Activated CD4-positive, alpha-beta T cell treated with anti-CD3 and anti-CD28 coated beads for 36 hours (primary cell): Measurements from ENCODE around the gene TRABD2A. TPM values are rescaled to one million over a fixed set of nuclear protein-coding genes. Genes with fewer than 3 reads are reported as not detected.

ENCODE experiments used
- ATAC-seq: fragments of 200-7000 bp; cut with Tn5 transposase; one replicate; pipeline ENCODE4 v1.10.0; 2021; ENCODE audit warnings: mild to moderate bottlenecking, moderate library complexity
- CTCF ChIA-PET: fragments of 350-600 bp; sonication (Branson Sonifier 250); formaldehyde crosslinking; loops from one replicate; lab custom pipeline; 2021; ENCODE audit warnings: antibody characterized with exemption; lab: Charles Lee
- POLR2A ChIA-PET: fragments of 350-600 bp; sonication (Branson Sonifier 250); formaldehyde crosslinking; loops from one replicate; lab custom pipeline; 2021; ENCODE audit warnings: antibody characterized with exemption, inconsistent platforms; lab: Charles Lee
- DNase-seq: peaks from one replicate; pipeline ENCODE4 v3.0.0-alpha.2; 2020
- H3K27ac Mint-ChIP-seq: one replicate; pipeline ENCODE4 v1.8.0; 2021; ENCODE audit warnings: mixed read lengths
- H3K27me3 Mint-ChIP-seq: one replicate; pipeline ENCODE4 v1.8.0; 2021; ENCODE audit warnings: mixed read lengths
- H3K36me3 Mint-ChIP-seq: one replicate; pipeline ENCODE4 v1.8.0; 2021; ENCODE audit warnings: low read depth, mixed read lengths
- H3K4me1 Mint-ChIP-seq: one replicate; pipeline ENCODE4 v1.8.0; 2021; ENCODE audit warnings: mixed read lengths
- H3K4me3 Mint-ChIP-seq: one replicate; pipeline ENCODE4 v1.8.0; 2021; ENCODE audit warnings: mild to moderate bottlenecking, moderate library complexity, mixed read lengths
- H3K9me3 Mint-ChIP-seq: one replicate; pipeline ENCODE4 v1.8.0; 2021; ENCODE audit warnings: low read depth, mixed read lengths
- intact Hi-C, 2 experiments: fragments of 100-400 bp; cut with DNase I in 1 of 2; cut with micrococcal nuclease in 1 of 2; formaldehyde crosslinking; loops; one replicate each; pipeline versions ENCODE4 v1.14.2 to v1.15.1; 2022 to 2024; cut with DNase I, micrococcal nuclease
- total RNA-seq, 2 experiments: library from RNA; stranded (reverse); gene quantifications; one replicate each; pipeline ENCODE4 v1.2.3, GENCODE V29; 2021

Gene TRABD2A
- total RNA-seq, 2 experiments from 2014 or later: 37.2 to 42.2 TPM

DNA sequence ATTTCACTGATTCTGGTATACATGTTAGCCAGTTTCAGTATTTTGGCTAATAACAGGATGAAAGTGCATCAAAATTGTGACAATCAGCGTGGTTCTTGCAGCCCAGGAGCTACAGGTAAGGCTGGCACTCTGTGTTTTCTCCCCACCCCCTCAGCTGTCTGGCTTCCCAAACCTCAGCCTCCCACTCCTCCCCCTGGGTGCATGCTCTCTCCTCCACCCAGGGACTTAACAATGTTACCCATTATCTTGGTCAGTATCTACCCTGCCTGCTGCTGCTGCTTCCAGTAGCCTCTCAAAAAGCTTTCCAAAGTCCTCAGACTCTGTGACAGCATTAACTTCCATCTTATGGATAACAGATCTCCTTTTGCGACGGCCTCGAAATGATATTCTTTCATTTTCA lies 41.0 kb downstream of the TRABD2A start:
- H3K36me3 Mint-ChIP-seq: peaks cover 49% of the 10 kb centered on the region
- peak; percentile 11 for ATAC-seq
- intact Hi-C loops: loop anchor here in 1 of 2 experiments (2.0 kb wide), 1 partner anchor 17 kb away; no protein-coding TSS in a partner anchor

DNA sequence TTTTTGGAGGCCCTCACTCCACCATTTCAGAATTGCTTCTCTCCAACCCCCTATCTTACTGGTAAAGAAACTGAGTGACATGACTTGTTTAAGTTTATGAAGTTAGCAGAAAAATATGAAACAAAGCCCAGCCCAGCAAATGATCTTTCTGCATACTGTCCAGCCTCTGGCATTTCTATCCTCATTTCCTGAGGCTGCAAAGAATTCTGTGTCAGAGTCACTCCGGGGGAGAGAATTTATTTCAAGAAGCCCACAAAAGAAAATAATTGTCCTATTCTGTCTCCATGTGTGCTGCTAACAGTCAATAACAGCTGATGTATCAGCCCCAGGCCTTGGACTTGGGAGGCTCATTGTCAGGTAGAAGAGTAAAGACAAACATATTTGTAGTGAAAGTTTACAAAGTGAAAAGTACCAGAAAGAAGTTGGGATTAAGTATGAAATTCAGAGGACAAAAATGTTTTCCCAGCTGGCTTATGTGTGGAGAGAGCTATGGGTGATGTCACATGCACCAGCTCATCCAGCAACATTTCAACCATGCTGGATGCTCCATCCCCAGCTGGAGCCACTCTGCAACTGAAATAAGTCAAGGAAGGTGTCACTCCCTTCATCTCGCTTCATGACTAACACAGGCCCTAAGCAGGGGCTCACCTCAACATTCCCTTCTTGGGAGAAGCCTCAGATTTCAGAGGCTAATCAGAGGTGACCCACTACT lies 42.3 kb downstream of the TRABD2A start:
- no peak for ATAC-seq
- peak overlapping the region; percentile 58 for H3K27ac Mint-ChIP-seq
- H3K4me1 Mint-ChIP-seq: peaks cover 77% of the 10 kb centered on the region
- no peak overlapping the region for H3K4me3 Mint-ChIP-seq
- CTCF ChIA-PET: interaction anchor here (0.6 to 1.9 kb wide), 7 partner anchors 12 to 87 kb away, joined by 3 to 7 read pairs (median 3); no protein-coding TSS in a partner anchor
- peaks cover 10% of the 10 kb centered on the region for H3K9me3 Mint-ChIP-seq
- POLR2A ChIA-PET: no interaction called here
- intact Hi-C loops: no loop called here
- peaks cover 52% of the 10 kb centered on the region for H3K36me3 Mint-ChIP-seq
- DNase-seq: no peak
- H3K27me3 Mint-ChIP-seq: no peaks in the 10 kb centered on the region

More for the DNA sequence above, 41.0 kb downstream of the TRABD2A start:
- POLR2A ChIA-PET: no interaction called here
- CTCF ChIA-PET: interaction anchor here (0.6 to 0.8 kb wide), 2 partner anchors 10 to 23 kb away, joined by 3 read pairs; no protein-coding TSS in a partner anchor
- Mint-ChIP-seq H3K4me3 (peak overlapping the region; percentile 62), H3K27ac (peak overlapping the region; percentile 88), H3K9me3 (peaks cover 12% of the 10 kb centered on the region), H3K27me3 (no peaks in the 10 kb centered on the region), H3K4me1 (peaks cover 83% of the 10 kb centered on the region)
- peak; percentile 37 for DNase-seq

DNA sequence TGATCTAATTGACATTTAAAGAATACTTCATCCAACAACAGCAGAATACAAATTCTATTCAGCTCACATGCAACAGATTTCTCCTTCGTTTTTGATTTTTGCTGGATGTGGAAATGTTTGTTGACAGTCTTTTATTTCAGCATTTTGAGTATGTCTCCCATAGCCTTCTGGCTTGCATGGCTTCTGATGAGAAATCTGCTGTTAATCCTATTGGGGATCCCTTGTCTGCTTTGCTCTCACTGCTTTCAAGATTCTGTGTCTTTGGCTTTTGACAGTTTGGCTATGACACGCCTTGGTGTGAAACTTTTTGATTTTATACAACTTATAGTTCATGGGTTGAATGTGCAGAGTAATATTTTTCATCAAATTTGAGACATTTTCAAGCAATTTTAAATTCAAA lies 44.7 kb downstream of the TRABD2A start:
- ChIA-PET CTCF (interaction anchor here (0.6 to 0.9 kb wide), 2 partner anchors 89 to 98 kb away, joined by 3 read pairs; no protein-coding TSS in a partner anchor), POLR2A (no interaction called here)
- Mint-ChIP-seq H3K9me3 (peaks cover 10% of the 10 kb centered on the region), H3K27me3 (no peaks in the 10 kb centered on the region), H3K36me3 (peaks cover 54% of the 10 kb centered on the region), H3K4me1 (peaks cover 67% of the 10 kb centered on the region), H3K4me3 (no peak overlapping the region), H3K27ac (no peak overlapping the region)
- intact Hi-C loops: no loop called here
- ATAC-seq (no peak), DNase-seq (no peak)

DNA sequence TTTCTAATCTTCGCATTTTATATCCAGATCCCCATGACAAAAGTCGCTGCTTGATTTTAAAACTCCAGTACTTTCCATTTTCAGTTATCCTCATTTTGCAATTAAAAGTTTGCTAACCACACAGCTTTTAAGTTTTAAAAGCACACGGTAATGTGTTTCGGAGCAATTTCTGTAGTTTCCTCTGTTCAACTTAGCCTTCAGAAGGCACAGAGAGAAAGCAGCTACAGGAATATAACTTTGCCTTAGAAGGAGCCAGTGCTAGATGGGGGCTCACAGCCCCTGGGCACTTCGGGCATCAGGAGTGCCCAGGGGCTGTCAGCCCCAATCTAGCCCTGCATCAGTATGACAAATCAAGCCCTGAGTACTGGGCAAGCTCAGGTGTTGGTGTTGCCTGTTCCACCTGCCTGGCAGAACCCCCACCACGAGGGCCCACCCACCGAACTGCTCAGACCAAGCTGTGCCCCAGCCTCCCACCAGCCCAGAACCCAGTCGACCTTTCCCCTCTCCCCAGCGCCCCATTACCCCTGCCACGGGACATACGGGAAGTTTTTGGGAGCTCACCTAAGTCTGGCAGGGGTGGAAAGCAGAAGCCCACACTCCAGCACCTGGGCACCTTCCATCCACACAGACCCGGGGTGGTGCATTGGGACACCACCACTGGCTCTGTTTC lies 47.3 kb downstream of the TRABD2A start:
- Mint-ChIP-seq H3K4me1 (peaks cover 41% of the 10 kb centered on the region), H3K27ac (peak overlapping the region; percentile 91), H3K27me3 (no peaks in the 10 kb centered on the region), H3K9me3 (peaks cover 10% of the 10 kb centered on the region), H3K4me3 (peak overlapping the region; percentile 46), H3K36me3 (peaks cover 38% of the 10 kb centered on the region)
- POLR2A ChIA-PET: interaction anchor here (0.5 to 1.1 kb wide), 4 partner anchors 13 to 17 kb away, joined by 3 to 5 read pairs (median 4); no protein-coding TSS in a partner anchor
- peak; percentile 30 for ATAC-seq
- intact Hi-C loops: no loop called here
- CTCF ChIA-PET: interaction anchor here (0.8 to 1.9 kb wide), 5 partner anchors 9 to 203 kb away, joined by 3 to 7 read pairs (median 4); no protein-coding TSS in a partner anchor
- no peak for DNase-seq

DNA sequence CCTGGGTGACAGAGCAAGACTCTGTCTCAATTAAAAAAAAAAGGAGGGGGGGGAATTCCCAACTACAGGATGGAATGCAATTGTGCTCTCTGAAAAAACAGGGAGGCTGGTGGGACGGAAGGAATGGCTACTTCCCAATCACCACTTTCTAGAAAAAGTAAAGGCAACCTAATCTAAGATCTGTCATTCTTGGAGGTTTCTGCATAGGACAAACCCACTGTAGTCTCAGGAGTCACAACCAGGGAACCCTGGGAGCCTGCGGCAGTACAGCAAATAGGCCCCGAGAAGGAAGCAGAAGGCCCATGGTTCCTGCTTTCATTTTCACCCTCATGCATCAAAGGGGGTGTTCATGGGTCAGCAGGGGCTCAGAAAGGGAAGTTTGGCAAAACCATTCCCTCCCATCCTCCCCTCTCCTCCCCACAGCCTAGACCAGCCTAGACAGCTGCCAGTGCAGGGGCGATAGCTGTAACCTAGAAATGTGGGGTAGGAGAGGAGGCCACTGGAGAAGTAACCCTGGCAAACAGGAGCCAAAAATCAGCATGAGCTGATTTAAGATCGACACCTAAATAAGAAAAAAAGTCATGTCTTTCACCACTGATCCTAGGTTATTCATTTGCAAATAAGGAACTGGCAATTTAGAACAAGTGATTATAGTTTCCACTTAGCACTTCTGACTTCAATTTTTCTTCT lies 48.0 kb downstream of the TRABD2A start:
- Mint-ChIP-seq H3K9me3 (peaks cover 10% of the 10 kb centered on the region), H3K27me3 (no peaks in the 10 kb centered on the region), H3K4me1 (peaks cover 35% of the 10 kb centered on the region), H3K27ac (peak overlapping the region; percentile 91), H3K4me3 (peak overlapping the region; percentile 46), H3K36me3 (peaks cover 33% of the 10 kb centered on the region)
- POLR2A ChIA-PET: interaction anchor here (0.7 to 1.1 kb wide), 3 partner anchors 14 to 18 kb away, joined by 3 to 5 read pairs (median 4); no protein-coding TSS in a partner anchor
- DNase-seq (peak; percentile 54), ATAC-seq (peak; percentile 60)
- intact Hi-C loops: no loop called here
- CTCF ChIA-PET: interaction anchor here (0.8 to 1.9 kb wide), 6 partner anchors 10 to 202 kb away, joined by 3 to 7 read pairs (median 4); no protein-coding TSS in a partner anchor

DNA sequence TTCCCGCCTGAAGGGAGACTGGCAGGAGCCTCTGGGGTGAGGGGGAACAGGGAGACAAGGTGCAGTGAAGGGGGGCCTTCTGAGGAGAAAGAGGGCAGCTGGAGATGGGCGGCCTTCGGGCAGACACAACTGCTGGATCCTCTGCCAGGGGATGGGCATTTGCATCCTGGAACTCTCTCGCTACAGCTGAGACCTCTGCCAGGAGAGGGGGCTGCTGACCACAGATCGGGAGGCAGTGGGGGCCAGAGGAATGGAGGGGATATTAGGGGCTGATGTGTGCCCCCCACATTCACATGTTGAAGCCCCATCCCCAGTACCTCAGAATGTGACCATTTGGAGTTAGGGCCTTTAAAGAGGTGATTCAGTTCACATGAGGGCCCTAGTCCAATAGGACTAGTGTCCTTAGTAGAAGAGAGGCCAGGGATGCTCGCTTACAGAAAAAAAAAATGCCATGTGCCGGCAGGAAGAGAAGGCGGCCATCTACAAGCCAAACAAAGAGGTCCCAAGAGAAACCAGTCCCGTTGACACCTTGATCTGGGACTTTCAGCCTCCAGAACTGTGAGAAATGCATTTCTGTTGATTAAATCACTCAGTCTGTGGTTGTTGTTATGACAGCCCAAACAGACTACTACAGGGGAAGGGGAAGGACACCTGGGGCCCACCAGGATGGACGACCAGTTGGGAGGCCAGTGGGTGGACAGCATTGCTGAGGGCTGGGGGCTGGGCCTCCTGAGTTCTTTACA lies 50.0 kb downstream of the TRABD2A start:
- intact Hi-C loops: no loop called here
- H3K27me3 Mint-ChIP-seq: no peaks in the 10 kb centered on the region
- peaks cover 21% of the 10 kb centered on the region for H3K36me3 Mint-ChIP-seq
- ATAC-seq (no peak), DNase-seq (no peak)
- POLR2A ChIA-PET: no interaction called here
- no peak overlapping the region for H3K4me3 Mint-ChIP-seq
- peaks cover 30% of the 10 kb centered on the region for H3K4me1 Mint-ChIP-seq
- CTCF ChIA-PET: interaction anchor here (0.6 to 0.8 kb wide), 3 partner anchors 95 to 828 kb away, joined by 3 read pairs; no protein-coding TSS in a partner anchor
- peak overlapping the region; percentile 64 for H3K27ac Mint-ChIP-seq
- peaks cover 4% of the 10 kb centered on the region for H3K9me3 Mint-ChIP-seq

DNA sequence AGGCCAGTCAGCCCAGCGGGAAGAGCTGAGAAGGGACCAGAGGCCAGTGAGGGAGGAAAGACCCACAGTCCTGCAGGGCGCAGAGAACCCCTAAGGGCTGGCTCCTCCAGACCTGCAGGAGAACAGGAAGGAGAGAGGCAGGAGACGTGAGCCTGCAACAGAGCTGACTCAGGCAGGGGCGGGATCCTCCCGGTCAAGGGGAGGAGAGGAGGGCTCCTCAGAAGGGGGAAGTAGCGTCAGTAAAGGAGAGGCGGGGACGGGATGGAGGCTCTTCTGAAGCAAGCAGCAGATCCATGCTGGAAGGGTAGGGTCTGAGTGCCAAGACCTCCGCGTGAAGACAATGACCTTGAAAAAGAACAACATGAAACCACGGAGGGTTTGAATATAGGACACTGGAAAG lies 50.8 kb downstream of the TRABD2A start:
- CTCF ChIA-PET: interaction anchor here (0.6 kb wide), 1 partner anchor 32 kb away, joined by 3 read pairs; no protein-coding TSS in a partner anchor
- Mint-ChIP-seq H3K4me3 (no peak overlapping the region), H3K27ac (no peak overlapping the region), H3K36me3 (peaks cover 16% of the 10 kb centered on the region), H3K4me1 (peaks cover 27% of the 10 kb centered on the region), H3K9me3 (no peaks in the 10 kb centered on the region), H3K27me3 (no peaks in the 10 kb centered on the region)
- ATAC-seq: no peak
- intact Hi-C loops: no loop called here
- POLR2A ChIA-PET: no interaction called here
- peak; percentile 29 for DNase-seq

DNA sequence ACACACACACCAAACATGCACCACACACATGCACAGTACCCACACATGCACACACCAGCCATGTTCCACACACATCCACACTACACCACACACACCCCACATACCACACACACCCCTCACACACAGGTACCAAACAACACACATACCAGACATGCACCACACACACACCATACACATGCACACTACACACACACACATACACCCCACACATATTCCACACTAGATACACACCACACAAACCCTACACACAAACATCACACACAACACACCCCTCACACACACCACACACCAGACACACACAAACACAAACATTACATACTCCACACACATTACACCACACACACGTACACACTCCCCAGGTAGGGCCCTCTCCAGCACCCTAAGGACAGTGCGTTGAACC lies 51.2 kb downstream of the TRABD2A start:
- CTCF ChIA-PET: no interaction called here
- POLR2A ChIA-PET: no interaction called here
- DNase-seq (no peak), ATAC-seq (no peak)
- H3K36me3 Mint-ChIP-seq: peaks cover 17% of the 10 kb centered on the region
- H3K27ac Mint-ChIP-seq: no peak overlapping the region
- no peaks in the 10 kb centered on the region for H3K9me3 Mint-ChIP-seq
- intact Hi-C loops: no loop called here
- H3K4me3 Mint-ChIP-seq: no peak overlapping the region
- no peaks in the 10 kb centered on the region for H3K27me3 Mint-ChIP-seq
- peaks cover 25% of the 10 kb centered on the region for H3K4me1 Mint-ChIP-seq

DNA sequence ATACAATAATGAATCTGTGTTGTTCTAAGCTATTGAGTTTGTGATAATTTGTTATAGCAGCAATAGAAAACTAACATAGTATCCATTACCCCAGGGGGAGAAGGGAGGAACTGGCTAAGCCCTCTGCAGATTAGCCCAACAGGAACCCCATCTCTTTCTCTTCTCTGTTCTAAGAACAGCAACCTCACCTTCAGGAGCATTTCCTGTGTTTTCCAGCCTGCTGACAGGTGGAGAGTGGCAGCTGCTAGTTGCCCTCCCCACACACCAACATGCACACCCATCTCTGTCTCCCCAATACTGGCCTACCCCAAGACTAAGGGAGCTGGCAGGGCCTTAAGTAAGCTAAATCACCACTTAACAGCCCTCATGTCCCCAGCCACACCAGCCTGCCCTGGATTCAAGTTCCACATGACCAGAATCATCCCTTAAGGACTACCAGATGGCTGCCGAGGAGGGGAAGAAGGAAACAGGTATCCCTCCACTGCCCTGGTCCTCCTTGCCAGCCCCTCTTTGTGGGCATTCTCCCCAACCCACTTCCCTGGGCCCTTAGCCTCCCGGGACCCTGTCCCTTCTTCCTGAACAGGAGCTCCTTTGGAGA lies 52.8 kb downstream of the TRABD2A start:
- ChIA-PET POLR2A (no interaction called here), CTCF (interaction anchor here (2.3 kb wide), 1 partner anchor 98 kb away, joined by 9 read pairs; no protein-coding TSS in a partner anchor)
- DNase-seq: no peak
- Mint-ChIP-seq H3K27me3 (no peaks in the 10 kb centered on the region), H3K36me3 (peaks cover 22% of the 10 kb centered on the region), H3K4me1 (peaks cover 14% of the 10 kb centered on the region), H3K9me3 (no peaks in the 10 kb centered on the region), H3K4me3 (no peak overlapping the region), H3K27ac (no peak overlapping the region)
- intact Hi-C loops: no loop called here
- no peak for ATAC-seq

DNA sequence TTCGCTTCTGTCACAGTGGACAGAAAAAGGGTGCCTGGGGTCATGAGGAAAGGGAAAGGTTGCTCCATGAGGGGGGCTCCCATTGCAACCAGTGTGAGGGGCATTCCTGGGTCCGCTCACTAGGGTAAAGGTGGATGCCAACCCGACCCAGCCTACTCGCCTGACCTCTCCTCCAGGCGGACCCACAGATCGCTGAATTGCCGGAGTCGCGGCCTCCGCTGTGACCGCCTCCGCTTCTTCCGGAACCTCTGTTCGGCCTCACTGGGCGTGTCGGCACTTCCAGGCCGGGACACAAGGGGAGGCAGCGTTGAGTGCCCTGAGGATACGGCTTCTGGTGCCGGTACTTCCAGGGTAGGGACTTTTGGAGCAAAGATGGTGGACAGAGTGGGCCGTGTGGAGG lies 57.1 kb downstream of the TRABD2A start:
- ChIA-PET POLR2A (no interaction called here), CTCF (no interaction called here)
- ATAC-seq (no peak), DNase-seq (no peak)
- intact Hi-C loops: no loop called here
- H3K27ac Mint-ChIP-seq: no peak overlapping the region
- H3K27me3 Mint-ChIP-seq: no peaks in the 10 kb centered on the region
- no peaks in the 10 kb centered on the region for H3K9me3 Mint-ChIP-seq
- peaks cover 35% of the 10 kb centered on the region for H3K36me3 Mint-ChIP-seq
- H3K4me1 Mint-ChIP-seq: peaks cover 25% of the 10 kb centered on the region
- H3K4me3 Mint-ChIP-seq: no peak overlapping the region
